ENCODE measurements around the gene SPON1.

DNA sequence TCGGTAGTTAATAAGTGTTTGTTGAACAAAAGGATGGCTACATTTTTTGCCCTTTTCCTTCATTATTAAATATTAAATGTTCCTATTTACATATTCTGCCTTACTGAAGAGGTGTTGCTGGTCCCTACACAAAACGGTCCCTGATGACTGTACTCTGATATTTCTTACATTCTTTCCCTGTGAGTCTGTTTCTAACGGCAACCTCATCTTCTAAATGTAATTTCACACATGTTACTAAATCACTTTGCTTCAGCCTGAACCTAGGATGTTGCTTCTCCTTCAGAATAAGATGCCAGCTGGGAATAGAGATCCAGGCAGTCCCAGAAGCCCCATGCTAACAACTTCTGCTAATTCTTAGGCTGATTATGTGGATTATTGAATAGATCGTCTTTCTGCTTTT lies 50.3 kb downstream of the SPON1 start:
- TF ChIP-seq CTCF (IDR thresholded peaks at IDR 0.05; ENCODE audit: insufficient read depth, low read length, poor library complexity, severe bottlenecking) (no peak), EZH2phosphoT487 (conservative IDR thresholded peaks at IDR 0.05; ENCODE audit: low read length) (no peak)
